ENCODE measurements around the gene POMC.
"Not testable (repeated sequence)": the region's sequence is repeated elsewhere in the genome, so short reads cannot be mapped to it uniquely, and the experiment has no call there.

The POMC gene

GRCh38 chr2:25177211-25177611, 8.8 kb upstream of the POMC start:
- FAIRE-seq (no peak), DNase-seq (ENCODE audit: insufficient read length, low spot score) (no peak)

- DNase-seq (ENCODE audit: insufficient read length, low spot score) (no peak), FAIRE-seq (no peak)
These were observed 8.3 kb upstream of the POMC start for GRCh38 chr2:25176541-25177181.

- no peak for FAIRE-seq
These were observed 7.8 kb upstream of the POMC start for GRCh38 chr2:25176138-25176537.

GRCh38 chr2:25174192-25174861, 5.9 kb upstream of the POMC start:
- no peak for DNase-seq (ENCODE audit: insufficient read length, low spot score)
- FAIRE-seq: no peak

More at GRCh38 chr2:25176138-25176537, 7.8 kb upstream of the POMC start:
- no peak for DNase-seq (ENCODE audit: insufficient read length, low spot score)

DNA sequence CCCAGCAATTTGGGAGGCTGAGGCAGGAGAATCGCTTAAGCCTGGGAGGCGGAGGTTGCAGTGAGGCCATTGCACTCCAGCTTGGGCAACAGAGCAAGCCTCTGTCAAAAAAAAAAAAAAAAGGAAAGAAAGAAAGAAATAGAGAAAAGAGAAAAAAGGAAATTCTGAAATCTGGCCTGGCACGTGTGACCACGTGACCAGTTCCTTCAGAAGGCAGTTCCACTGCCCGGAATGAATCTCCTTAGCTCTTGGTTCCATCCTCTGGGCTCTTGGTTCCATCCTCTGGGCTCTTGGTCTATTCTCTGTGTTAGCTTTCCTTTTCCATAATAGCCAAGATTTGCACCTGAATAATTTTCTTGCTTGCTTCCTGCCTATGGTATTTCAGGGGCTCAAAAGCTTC, 5.3 kb upstream of the POMC start:
- no peak for FAIRE-seq

GRCh38 chr2:25170888-25171287, 2.5 kb upstream of the POMC start:
- DNase-seq (ENCODE audit: insufficient read length, low spot score) (no peak), FAIRE-seq (no peak)

More for the DNA sequence above, 5.3 kb upstream of the POMC start:
- no peak for DNase-seq (ENCODE audit: insufficient read length, low spot score)

- FAIRE-seq (no peak), DNase-seq (ENCODE audit: insufficient read length, low spot score) (no peak)
These were observed 692 bp upstream of the POMC start for GRCh38 chr2:25169073-25169470.

DNA sequence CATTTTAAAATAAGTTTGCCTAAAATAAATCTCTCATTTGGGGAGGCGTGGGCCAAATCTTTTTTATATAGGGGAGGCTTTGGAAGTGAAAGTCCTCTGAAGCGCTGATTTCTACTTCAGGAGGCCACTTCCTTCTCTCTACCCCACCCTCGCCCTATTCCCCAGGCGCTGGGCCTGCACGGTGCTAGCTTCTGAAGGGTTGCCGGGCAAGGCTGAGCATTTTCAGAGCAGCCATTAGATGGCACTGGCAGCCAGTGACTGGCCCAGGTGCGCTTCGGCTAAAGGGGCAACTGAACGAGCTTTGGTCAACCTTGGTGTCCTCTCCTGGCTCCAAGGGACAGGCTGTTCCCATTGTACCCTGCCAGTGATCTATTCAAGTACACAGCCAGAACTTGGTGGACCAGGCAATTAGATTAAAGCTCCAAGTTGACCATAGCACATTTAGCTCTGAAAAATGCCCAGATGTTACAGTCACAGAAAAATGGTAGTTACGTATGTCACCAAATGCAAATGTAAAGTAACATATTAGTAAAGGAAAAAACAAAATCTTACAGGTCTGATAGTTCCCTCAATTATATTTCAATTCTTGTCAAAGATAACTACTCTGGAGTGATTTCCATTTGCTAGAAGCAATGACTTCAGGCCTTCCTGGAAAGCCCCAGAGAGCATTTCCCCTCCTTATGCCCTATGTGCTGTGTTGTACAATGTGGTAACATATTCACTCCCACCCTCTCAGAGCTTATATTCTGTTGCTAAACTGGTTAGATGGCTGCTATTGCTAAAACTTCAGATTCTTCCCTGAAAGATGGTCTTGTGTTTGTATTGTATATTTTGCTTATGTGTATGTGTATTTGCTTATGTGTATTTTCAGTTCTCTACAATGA, 2.1 kb downstream of the POMC start:
- FAIRE-seq (no peak), DNase-seq (ENCODE audit: insufficient read length, low spot score) (no peak)

DNA sequence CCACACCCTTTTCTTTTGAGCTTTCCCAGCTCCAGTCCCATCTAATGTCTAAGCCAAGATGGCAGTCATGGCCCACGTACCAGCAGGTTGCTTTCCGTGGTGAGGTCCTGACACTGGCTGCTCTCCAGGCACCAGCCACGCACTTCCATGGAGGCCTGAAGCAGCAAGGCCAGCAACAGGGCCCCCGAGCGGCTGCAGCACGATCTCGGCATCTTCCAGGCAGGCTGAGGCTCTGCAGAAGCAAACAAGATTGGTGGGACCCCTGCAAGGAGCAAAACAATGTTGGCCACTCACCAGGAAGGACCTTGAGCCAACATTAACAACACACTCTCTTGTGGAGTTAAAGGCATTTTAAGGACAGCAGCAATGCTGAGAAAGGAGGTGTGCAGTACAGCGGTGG, 3.8 kb downstream of the POMC start:
- DNase-seq (ENCODE audit: insufficient read length, low spot score) (no peak), FAIRE-seq (no peak)

DNA sequence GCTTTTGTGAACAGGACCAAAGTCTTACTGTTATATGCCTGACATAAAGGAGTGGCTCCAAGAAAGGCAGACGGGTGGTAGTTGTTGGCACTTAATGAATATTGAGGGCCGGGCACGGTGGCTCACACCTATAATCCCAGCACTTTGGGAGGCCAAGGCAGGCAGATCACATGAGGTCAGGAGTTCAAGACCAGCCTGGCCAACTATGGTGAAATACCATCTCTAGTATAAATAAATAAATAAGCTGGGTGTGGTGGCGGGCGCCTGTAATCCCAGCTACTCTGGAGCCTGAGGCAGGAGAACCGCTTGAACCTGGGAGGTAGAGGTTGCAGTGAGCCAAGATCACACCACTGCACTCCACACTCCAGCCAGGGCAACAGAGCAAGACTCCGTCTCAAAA, 6.3 kb downstream of the POMC start:
- DNase-seq (ENCODE audit: insufficient read length, low spot score); FAIRE-seq: not testable (repeated sequence)

GRCh38 chr2:25161055-25161781, 7.2 kb downstream of the POMC start:
- FAIRE-seq (no peak), DNase-seq (ENCODE audit: insufficient read length, low spot score) (no peak)

- FAIRE-seq: no peak
- DNase-seq (ENCODE audit: insufficient read length, low spot score): no peak
These were observed 8.0 kb downstream of the POMC start for GRCh38 chr2:25160376-25160775.

DNA sequence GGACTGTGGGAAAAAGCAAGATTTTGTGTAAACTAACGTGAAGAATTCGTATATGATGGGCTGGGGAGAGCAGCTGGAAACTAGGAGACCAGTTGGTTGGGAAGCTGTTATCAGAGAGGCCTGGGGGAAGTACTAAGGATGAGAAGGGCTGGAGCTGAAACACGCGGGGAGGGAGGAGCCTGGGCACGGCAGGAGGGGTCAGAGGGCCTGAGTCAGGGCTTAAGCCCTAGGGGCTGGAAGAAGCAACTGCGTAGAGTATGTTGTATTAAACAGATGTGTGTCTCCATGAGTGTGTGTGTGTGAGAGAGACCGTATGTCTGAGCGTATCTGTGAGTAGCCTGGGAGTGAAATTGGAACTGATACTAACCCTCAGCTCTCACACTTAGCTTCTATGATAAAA, 8.4 kb downstream of the POMC start:
- FAIRE-seq (no peak), DNase-seq (ENCODE audit: insufficient read length, low spot score) (peak; percentile 31)

DNA sequence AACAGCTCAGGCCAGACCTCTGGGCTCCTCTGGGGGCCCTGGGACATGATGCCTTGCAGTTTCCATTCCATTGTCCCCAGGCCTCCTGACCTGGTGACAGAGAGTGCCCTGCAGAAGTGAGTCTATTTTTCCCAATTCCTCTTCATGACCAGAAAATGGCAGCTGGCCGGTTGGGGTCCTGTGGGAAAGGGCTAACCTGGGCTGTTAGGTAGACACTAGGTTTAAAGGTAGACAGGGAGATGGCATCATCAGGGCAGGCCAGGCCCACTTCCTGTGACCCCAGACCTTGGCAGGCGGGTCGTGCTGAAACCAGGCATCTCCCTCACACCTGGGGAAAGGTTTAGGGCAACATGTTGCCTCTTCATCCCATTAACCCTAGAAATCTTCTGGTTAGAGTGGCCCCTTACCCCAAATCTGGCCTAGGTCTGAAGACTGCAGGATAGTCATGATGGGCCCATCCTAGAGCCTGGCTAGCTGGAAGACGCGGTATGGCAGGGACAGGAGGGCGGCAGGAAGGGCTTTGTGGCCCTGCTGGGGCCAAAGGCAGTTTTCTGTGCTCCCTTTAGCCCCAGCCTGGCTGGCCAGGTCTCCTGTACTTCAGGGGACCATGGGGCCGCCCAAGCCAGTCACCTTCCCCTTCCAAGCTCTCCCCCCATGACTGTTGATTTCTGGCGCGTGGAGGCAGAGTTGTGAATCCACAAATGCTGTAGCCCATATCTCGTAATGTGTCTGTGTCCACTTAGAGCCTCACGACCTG, 10.1 kb downstream of the POMC start:
- FAIRE-seq (no peak), DNase-seq (ENCODE audit: insufficient read length, low spot score) (no peak)

DNA sequence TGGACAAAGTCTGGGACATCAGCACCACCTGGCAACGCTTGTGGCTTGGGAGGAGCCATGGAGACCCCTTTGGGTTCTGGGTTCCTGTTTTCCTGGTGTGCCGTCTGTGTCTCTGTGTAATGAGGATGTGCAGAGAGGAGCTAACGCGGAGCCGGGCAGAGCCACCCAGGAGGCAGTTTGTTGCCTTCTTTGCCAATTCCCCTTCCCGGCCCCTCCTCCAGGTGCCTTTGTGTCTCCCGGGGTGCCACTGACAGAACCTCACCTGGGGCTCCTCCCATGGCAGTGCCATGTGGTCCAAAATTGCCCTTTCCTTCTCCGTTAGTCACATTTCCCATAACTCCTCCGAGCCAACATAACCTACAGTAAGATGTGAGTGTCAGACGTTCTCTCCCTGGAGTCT, 13.0 kb downstream of the POMC start:
- DNase-seq (ENCODE audit: insufficient read length, low spot score) (no peak), FAIRE-seq (no peak)

DNA sequence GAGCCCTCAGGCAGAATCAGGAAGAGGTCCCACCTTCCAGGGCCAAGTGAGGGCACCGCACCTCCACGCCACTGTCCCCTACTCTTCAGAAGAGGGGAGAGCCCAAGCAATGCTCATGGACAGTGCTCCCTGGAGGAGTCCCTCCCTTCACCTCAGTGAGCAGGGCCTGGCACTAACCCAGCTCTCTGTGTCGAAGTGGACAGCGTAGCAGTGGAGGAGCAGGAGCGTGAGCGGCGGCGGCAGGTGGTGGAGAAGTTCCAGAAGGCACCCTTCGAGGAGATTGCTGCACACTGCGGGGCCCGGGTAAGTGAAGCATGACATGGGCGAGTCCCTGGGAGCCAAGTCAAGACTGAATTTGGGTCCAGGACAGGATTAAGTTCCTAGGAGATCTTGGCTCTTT, 16.7 kb downstream of the POMC start:
- DNase-seq (ENCODE audit: insufficient read length, low spot score) (no peak), FAIRE-seq (no peak)

DNA sequence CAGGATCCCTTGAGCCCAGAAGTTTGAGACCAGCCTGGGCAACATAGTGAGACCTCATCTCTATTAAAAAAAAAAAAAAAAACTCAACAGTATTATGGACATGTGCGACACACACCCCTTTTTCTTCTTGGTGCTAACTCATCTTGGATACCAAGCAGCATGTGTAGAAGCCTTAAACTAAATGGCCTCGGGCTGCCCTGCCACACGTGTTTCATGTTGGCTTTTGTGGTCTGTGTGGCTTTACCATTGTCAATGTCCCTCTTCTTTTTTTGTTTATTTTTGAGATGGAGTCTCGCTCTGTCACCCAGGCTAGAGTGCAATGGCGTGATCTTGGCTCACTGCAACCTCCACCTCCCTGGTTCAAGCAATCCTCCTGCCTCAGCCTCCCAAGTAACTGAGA, 17.4 kb downstream of the POMC start:
- DNase-seq (ENCODE audit: insufficient read length, low spot score); FAIRE-seq: not testable (repeated sequence)

GRCh38 chr2:25149646-25150045, 18.7 kb downstream of the POMC start:
- no peak for FAIRE-seq

DNA sequence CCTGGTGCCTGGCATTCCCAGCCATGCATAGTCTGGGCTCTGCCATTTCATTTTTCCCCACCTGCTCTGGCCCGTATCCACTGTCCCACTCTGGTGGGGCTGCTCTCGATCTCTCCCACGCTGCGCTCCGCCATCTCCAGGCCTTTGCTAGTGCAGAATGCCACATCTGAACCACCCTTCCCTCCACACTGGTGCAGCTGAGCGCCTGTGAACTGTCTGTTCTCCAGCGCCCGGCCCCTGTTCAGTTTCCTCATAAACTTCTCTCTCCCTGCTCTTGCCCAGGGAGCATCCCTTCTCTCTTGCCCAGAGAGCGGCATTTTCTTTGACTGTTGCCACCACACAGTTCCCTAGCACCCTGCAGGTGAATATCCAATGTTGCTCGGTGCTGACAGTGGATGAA, 21.5 kb downstream of the POMC start:
- DNase-seq (ENCODE audit: insufficient read length, low spot score) (no peak), FAIRE-seq (no peak)

More at GRCh38 chr2:25149646-25150045, 18.7 kb downstream of the POMC start:
- no peak for DNase-seq (ENCODE audit: insufficient read length, low spot score)

DNA sequence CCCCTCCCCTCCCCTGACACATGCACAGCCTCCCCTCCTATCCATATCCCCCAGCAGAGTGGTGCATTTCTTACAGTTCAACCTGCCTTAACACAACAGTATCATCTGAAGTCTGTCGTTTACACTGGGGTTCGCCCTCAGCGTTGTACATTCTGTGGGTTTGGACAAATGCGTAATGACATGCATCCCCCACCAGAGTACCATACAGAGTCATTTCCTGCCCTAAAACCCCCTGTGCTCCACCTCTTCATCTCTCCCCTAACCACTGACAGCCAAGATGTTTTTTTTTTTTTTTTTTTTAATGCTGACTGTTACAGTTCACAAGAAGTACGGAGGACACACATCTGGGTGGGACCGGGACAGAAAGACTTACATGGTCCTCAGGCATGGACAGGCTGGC, 22.6 kb downstream of the POMC start:
- FAIRE-seq: no peak
- DNase-seq (ENCODE audit: insufficient read length, low spot score): no peak

All from HTR-8/SVneo (cell line).